Gastroesophageal sphincter (tissue), 4 donors: ENCODE data around the gene AFM. TPM values are rescaled to one million over a fixed set of nuclear protein-coding genes. Genes with fewer than 3 reads are reported as not detected.

ENCODE experiments used
- ATAC-seq: fragments of 150-250 bp; one replicate; pipeline ENCODE4 v1.9.1; 2016; ENCODE audit warnings: mild to moderate bottlenecking, moderate library complexity
- H3K27ac ChIP-seq, 4 donors: fragments of 200-600 bp; sonication (generic) in 3 of 4; 1 replicate in 3 of 4; 2 replicates in 1 of 4; pipeline ENCODE4 v1.5.1; 2016 to 2019
- H3K27me3 ChIP-seq: fragments of 200-600 bp; sonication (generic); one replicate; pipeline ENCODE4 v1.5.1; 2019
- H3K36me3 ChIP-seq, 2 donors: fragments of 200-600 bp; sonication (generic); one replicate each; pipeline ENCODE4 v1.5.1; 2019; ENCODE audit warnings: control low read depth in 1 of 2
- H3K4me1 ChIP-seq, 3 donors: fragments of 200-600 bp; sonication (generic); 1 replicate in 2 of 3; 2 replicates in 1 of 3; pipeline ENCODE4 v1.5.1; 2016 to 2019; ENCODE audit warnings: control low read depth in 2 of 3
- H3K4me3 ChIP-seq, 2 donors: fragments of 200-600 bp; sonication (generic); one replicate each; pipeline ENCODE4 v1.5.1; 2019; ENCODE audit warnings: mild to moderate bottlenecking in 1 of 2, moderate library complexity in 1 of 2
- H3K9me3 ChIP-seq, 3 donors: fragments of 200-600 bp; sonication (generic); one replicate each; pipeline ENCODE4 v1.5.1; 2017 to 2019; ENCODE audit warnings: control low read depth in 2 of 3
- EP300 ChIP-seq: sonication (generic); formaldehyde crosslinking; IDR thresholded peaks from one replicate; pipeline ENCODE4 v1.6.1; 2017; ENCODE audit warnings: antibody characterized with exemption, mild to moderate bottlenecking
- POLR2A ChIP-seq, 2 donors: fragments of 450-650 bp; IDR thresholded peaks; one replicate each; pipeline ENCODE4 v1.6.1; 2017; ENCODE audit warnings: antibody characterized with exemption in 2 of 2, mild to moderate bottlenecking in 2 of 2, moderate library complexity in 1 of 2
- POLR2AphosphoS5 ChIP-seq: sonication (generic); formaldehyde crosslinking; IDR thresholded peaks from one replicate; pipeline ENCODE4 v1.6.1; 2017; ENCODE audit warnings: antibody characterized with exemption
- WGBS, 2 donors: methylation state at CpG; one replicate each; pipeline ENCODE4 v1.1.5; 2018; ENCODE audit warnings: low coverage in 1 of 2; 5-methylcytosine and 5-hydroxymethylcytosine counted together
- total RNA-seq, 4 donors: library from RNA; depleted of rRNA; stranded (reverse); fragments of >200 nt; gene quantifications; one replicate each; pipeline ENCODE4 v1.1.0, GENCODE V29; 2016
- TF ChIP-seq, protein P1 (sequence below), 4 experiments: fragments of 200-600 bp in 2 of 4; fragments of 450-650 bp in 2 of 4; sonication (generic) in 1 of 4; IDR thresholded peaks; one replicate each; pipeline ENCODE4 v1.5.1; 2017 to 2019; ENCODE audit warnings: antibody characterized with exemption in 4 of 4, mild to moderate bottlenecking in 2 of 4, moderate library complexity in 2 of 4

The AFM gene
- total RNA-seq, 4 donors from 2014 or later, result not detected

DNA sequence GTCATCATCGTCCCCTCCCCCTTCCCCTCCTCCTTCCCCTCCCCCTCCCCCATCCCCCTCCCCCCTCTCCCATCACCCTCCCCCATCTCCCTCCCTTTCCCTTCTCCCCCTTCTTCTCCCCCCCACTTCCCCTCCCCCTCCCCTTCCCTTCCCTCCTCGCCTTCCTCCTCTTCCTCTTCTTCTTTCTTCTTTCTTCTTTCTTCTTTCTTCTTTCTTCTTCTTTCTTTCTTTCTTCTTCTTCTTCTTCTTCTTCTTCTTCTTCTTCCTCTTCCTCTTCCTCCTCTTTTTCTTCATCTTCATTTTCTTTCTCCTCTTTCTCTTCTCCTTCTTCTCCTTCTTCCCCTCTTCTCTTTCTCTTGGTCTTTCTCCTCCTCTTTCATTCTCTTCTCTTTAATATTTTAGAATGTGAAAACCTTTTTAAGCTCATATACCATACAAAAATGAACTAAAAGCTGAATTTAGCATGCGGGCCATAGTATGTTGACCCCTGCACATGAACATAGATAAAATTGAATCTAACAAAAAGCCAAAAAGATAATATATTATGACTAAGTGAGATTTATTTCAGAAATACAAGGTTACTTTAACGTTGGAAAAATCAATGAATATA, 20.5 kb upstream of the AFM start:
- H3K9me3 ChIP-seq, result no peaks in the 10 kb centered on the region
- TF ChIP-seq POLR2AphosphoS5 (no peak), EP300 (no peak), POLR2A (IDR thresholded peaks at IDR 0.05) (no peak)
- TF ChIP-seq, protein P1, sequence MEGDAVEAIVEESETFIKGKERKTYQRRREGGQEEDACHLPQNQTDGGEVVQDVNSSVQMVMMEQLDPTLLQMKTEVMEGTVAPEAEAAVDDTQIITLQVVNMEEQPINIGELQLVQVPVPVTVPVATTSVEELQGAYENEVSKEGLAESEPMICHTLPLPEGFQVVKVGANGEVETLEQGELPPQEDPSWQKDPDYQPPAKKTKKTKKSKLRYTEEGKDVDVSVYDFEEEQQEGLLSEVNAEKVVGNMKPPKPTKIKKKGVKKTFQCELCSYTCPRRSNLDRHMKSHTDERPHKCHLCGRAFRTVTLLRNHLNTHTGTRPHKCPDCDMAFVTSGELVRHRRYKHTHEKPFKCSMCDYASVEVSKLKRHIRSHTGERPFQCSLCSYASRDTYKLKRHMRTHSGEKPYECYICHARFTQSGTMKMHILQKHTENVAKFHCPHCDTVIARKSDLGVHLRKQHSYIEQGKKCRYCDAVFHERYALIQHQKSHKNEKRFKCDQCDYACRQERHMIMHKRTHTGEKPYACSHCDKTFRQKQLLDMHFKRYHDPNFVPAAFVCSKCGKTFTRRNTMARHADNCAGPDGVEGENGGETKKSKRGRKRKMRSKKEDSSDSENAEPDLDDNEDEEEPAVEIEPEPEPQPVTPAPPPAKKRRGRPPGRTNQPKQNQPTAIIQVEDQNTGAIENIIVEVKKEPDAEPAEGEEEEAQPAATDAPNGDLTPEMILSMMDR (IDR thresholded peaks at IDR 0.05), result no peak
- no peaks in the 10 kb centered on the region for H3K27me3 ChIP-seq
- no peaks in the 10 kb centered on the region for H3K36me3 ChIP-seq
- H3K27ac ChIP-seq, result no peak overlapping the region
- WGBS, 2 donors, result 67 to 72% methylated on average over 3 to 4 of the region's 4 CpGs
- ATAC-seq, result no peak
- H3K4me3 ChIP-seq, result no peak overlapping the region
- no peaks in the 10 kb centered on the region for H3K4me1 ChIP-seq

- 90 to 93% methylated on average over 3 of the region's 3 CpGs for WGBS, 2 donors
- no peaks in the 10 kb centered on the region for H3K36me3 ChIP-seq
- no peak overlapping the region for H3K27ac ChIP-seq
- no peaks in the 10 kb centered on the region for H3K27me3 ChIP-seq
- H3K4me3 ChIP-seq, result no peak overlapping the region
- no peaks in the 10 kb centered on the region for H3K4me1 ChIP-seq
- H3K9me3 ChIP-seq, result no peaks in the 10 kb centered on the region
- ATAC-seq, result no peak
- TF ChIP-seq EP300 (no peak), POLR2A (IDR thresholded peaks at IDR 0.05) (no peak), POLR2AphosphoS5 (no peak)
- TF ChIP-seq, protein P1 (IDR thresholded peaks at IDR 0.05), result no peak
Observed at GRCh38 chr4:73468170-73468569, 13.4 kb upstream of the AFM start.

DNA sequence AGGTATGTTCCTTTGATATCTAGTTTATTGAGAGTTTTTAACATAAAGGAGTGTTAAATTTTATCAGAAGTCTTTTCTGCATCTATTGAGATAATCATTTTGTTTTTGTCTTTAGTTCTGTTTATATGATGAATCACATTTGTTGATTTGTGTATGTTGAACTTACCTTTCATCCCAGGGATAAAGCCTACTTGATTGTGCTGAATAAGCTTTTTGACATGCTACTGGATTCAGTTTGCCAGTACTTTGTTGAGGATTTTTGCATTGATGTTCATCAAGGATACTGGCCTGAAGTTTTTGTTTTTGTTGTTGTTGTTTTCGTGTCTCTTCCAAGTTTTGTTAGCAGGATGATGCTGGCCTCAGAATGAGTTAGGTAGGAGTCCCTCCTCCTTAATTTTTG, 10.8 kb upstream of the AFM start:
- WGBS, 2 donors, result 60 to 63% methylated on average over 1 of the region's 1 CpG
- Histone ChIP-seq H3K27ac (no peak overlapping the region), H3K27me3 (no peaks in the 10 kb centered on the region), H3K9me3 (no peaks in the 10 kb centered on the region), H3K4me3 (no peak overlapping the region), H3K4me1 (no peaks in the 10 kb centered on the region), H3K36me3 (no peaks in the 10 kb centered on the region)
- no peak for ATAC-seq
- TF ChIP-seq EP300, result no peak
- no peak for TF ChIP-seq POLR2A (IDR thresholded peaks at IDR 0.05)
- TF ChIP-seq, protein P1 (IDR thresholded peaks at IDR 0.05), result no peak
- no peak for TF ChIP-seq POLR2AphosphoS5

- TF ChIP-seq POLR2A (IDR thresholded peaks at IDR 0.05), result no peak
- no peak for TF ChIP-seq POLR2AphosphoS5
- TF ChIP-seq EP300, result no peak
- TF ChIP-seq, protein P1 (IDR thresholded peaks at IDR 0.05), result no peak
- Histone ChIP-seq H3K4me3 (no peak overlapping the region), H3K27ac (no peak overlapping the region), H3K9me3 (no peaks in the 10 kb centered on the region), H3K36me3 (no peaks in the 10 kb centered on the region), H3K27me3 (no peaks in the 10 kb centered on the region), H3K4me1 (no peaks in the 10 kb centered on the region)
- WGBS, 2 donors, result 98% methylated on average over 8 of the region's 11 CpGs; no CpG with 5 or more reads in 1 of the 2 donors
- no peak for ATAC-seq
Observed at GRCh38 chr4:73477176-73477575, 4.4 kb upstream of the AFM start.

DNA sequence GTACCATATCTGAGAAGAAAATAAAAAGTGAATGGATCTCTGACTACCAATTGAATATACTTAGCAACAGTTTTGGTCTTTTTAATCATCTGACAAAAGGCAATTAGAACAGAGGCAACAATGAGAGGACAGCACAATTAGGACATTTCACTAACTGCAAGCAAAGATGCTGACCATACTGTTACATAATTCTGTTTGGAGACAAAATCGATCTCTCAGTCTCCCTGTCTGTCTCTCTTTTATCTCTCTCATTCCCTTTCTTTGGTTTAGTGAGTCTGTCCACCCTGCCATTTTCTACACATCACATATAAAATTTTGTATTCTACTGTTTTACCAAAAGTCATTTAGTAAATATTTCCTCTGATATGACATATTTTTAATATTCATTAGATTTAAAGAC, 2.2 kb upstream of the AFM start:
- no peak for ATAC-seq
- Histone ChIP-seq H3K4me1 (no peaks in the 10 kb centered on the region), H3K36me3 (no peaks in the 10 kb centered on the region), H3K27ac (no peak overlapping the region), H3K9me3 (no peaks in the 10 kb centered on the region), H3K27me3 (no peaks in the 10 kb centered on the region), H3K4me3 (no peak overlapping the region)
- WGBS, 2 donors, result 71 to 78% methylated on average over 1 of the region's 1 CpG
- TF ChIP-seq, protein P1 (IDR thresholded peaks at IDR 0.05), result no peak
- TF ChIP-seq POLR2AphosphoS5 (no peak), POLR2A (IDR thresholded peaks at IDR 0.05) (no peak), EP300 (no peak)
